Activated CD8-positive, alpha-beta T cell treated with anti-CD3 and anti-CD28 coated beads for 36 hours (primary cell): ENCODE data around the gene UGT2B10. TPM values are rescaled to one million over a fixed set of nuclear protein-coding genes. Genes with fewer than 3 reads are reported as not detected.

Source experiments
- ATAC-seq: fragments of 200-7000 bp; cut with Tn5 transposase; one replicate; pipeline ENCODE4 v1.10.0; 2021; ENCODE audit warnings: mild to moderate bottlenecking, moderate library complexity
- CTCF ChIA-PET: fragments of 350-600 bp; sonication (Branson Sonifier 250); formaldehyde crosslinking; loops from one replicate; lab custom pipeline; 2021; ENCODE audit warnings: antibody characterized with exemption; lab: Charles Lee
- POLR2A ChIA-PET: fragments of 350-600 bp; sonication (Branson Sonifier 250); formaldehyde crosslinking; loops from one replicate; lab custom pipeline; 2021; ENCODE audit warnings: antibody characterized with exemption; lab: Charles Lee
- DNase-seq: peaks from one replicate; pipeline ENCODE4 v3.0.0-alpha.2; 2020
- H3K27ac Mint-ChIP-seq: one replicate; pipeline ENCODE4 v1.8.0; 2021; ENCODE audit warnings: mild to moderate bottlenecking, mixed read lengths
- H3K27me3 Mint-ChIP-seq: one replicate; pipeline ENCODE4 v1.8.0; 2021; ENCODE audit warnings: mixed read lengths
- H3K36me3 Mint-ChIP-seq: one replicate; pipeline ENCODE4 v1.8.0; 2021; ENCODE audit warnings: low read depth, mixed read lengths
- H3K4me1 Mint-ChIP-seq: one replicate; pipeline ENCODE4 v1.8.0; 2021; ENCODE audit warnings: low read depth, mixed read lengths
- H3K4me3 Mint-ChIP-seq: one replicate; pipeline ENCODE4 v1.8.0; 2021; ENCODE audit warnings: mild to moderate bottlenecking, moderate library complexity, mixed read lengths
- H3K9me3 Mint-ChIP-seq: one replicate; pipeline ENCODE4 v1.8.0; 2021; ENCODE audit warnings: mixed read lengths
- intact Hi-C: fragments of 100-400 bp; cut with micrococcal nuclease; formaldehyde crosslinking; loops from one replicate; pipeline ENCODE4 v1.10.0; 2022
- total RNA-seq, 2 experiments: library from RNA; stranded (reverse); gene quantifications; one replicate each; pipeline ENCODE4 v1.2.3, GENCODE V29; 2021
- TF ChIP-seq, protein P1 (sequence below): fragments of 200-600 bp; IDR thresholded peaks from one replicate; pipeline ENCODE4 v1.8.0; 2022; ENCODE audit warnings: antibody characterized with exemption, mild to moderate bottlenecking

The UGT2B10 gene
- total RNA-seq, 2 experiments from 2014 or later: not detected

DNA sequence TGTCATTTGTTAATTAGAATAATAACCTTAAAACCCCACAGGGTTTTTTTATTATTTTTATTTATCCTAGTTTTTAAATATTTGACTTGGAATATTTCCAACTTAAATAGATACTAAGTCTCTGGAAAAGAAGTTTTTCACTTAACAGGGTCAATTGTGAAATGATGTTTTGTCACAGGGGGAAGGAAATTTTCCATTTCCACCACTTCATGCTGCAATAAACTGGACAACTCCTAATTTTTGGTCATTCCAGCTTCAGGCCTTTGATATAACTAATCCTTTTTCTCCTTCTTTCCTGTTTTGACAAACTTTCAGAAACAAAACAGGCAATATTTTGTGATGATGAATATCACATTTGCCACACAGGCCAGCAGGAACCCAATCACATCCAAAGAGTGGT lies 45.3 kb downstream of the UGT2B10 start:
- peaks cover 3% of the 10 kb centered on the region for H3K9me3 Mint-ChIP-seq
- no peaks in the 10 kb centered on the region for H3K27me3 Mint-ChIP-seq
- H3K27ac Mint-ChIP-seq: no peak overlapping the region
- H3K4me3 Mint-ChIP-seq: no peak overlapping the region
- CTCF ChIA-PET: no interaction called here
- DNase-seq: no peak
- TF ChIP-seq, protein P1, sequence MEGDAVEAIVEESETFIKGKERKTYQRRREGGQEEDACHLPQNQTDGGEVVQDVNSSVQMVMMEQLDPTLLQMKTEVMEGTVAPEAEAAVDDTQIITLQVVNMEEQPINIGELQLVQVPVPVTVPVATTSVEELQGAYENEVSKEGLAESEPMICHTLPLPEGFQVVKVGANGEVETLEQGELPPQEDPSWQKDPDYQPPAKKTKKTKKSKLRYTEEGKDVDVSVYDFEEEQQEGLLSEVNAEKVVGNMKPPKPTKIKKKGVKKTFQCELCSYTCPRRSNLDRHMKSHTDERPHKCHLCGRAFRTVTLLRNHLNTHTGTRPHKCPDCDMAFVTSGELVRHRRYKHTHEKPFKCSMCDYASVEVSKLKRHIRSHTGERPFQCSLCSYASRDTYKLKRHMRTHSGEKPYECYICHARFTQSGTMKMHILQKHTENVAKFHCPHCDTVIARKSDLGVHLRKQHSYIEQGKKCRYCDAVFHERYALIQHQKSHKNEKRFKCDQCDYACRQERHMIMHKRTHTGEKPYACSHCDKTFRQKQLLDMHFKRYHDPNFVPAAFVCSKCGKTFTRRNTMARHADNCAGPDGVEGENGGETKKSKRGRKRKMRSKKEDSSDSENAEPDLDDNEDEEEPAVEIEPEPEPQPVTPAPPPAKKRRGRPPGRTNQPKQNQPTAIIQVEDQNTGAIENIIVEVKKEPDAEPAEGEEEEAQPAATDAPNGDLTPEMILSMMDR: no peak
- no peak for ATAC-seq
- H3K36me3 Mint-ChIP-seq: no peaks in the 10 kb centered on the region
- POLR2A ChIA-PET: no interaction called here
- intact Hi-C loops: no loop called here
- no peaks in the 10 kb centered on the region for H3K4me1 Mint-ChIP-seq

DNA sequence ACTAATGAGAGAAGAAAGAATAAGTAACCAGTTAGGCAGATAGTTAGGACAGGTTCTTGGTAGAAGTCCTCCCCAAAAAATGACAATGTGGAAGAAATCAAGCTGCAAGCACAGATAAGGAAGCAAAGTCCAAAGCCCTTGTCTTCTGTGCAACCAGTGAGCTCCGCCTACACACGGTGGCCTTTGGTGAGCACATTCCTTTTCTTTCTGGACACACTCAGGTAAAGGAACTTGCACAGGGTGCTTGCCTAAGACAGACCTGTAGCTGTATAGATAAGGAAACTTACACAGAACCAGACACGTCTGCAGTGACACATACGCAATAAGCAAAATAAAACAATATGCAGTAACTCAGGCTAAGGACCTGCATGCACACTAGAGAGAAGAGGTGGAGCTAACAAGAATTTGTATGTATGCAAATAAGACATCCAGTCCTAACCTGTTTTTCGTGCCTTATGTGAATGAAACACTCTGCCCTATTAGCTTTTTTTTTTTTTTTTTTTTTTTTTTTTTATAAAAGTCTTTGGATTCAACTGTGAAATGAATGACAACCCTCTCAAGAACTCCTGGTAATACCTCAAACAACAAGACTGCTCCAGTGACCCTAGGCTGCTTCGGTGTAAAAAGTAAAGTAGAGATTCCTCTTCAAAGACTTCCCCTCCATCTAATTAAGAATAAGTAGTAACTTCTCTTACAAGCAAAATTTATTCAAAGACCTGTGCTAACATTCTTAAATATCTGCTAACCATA lies 48.8 kb downstream of the UGT2B10 start:
- TF ChIP-seq, protein P1: no peak
- no peaks in the 10 kb centered on the region for H3K27me3 Mint-ChIP-seq
- DNase-seq (no peak), ATAC-seq (no peak)
- H3K36me3 Mint-ChIP-seq: no peaks in the 10 kb centered on the region
- CTCF ChIA-PET: no interaction called here
- no peaks in the 10 kb centered on the region for H3K4me1 Mint-ChIP-seq
- H3K9me3 Mint-ChIP-seq: no peaks in the 10 kb centered on the region
- POLR2A ChIA-PET: no interaction called here
- H3K27ac Mint-ChIP-seq: no peak overlapping the region
- no peak overlapping the region for H3K4me3 Mint-ChIP-seq
- intact Hi-C loops: no loop called here

DNA sequence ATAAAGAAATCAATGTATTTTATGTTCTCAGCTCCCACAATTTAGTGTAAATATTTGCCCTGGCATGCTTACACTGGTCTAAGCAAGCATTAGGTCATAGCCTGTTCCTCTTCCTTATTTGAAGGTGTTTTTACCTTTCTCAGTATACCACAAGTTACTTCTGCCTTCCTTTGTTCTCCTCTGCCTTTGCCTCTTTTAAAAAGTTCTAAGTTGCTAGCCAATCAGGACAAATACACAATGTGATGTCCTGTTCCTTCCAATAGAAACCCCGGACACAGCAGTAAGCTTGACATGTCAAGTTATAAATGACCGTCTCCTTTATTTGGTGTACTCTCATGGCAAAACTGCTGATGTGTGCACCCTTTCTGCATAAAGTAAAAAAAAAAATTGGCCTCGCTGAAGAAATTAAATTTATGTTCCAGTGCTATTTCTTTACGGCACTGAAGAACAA lies 49.4 kb downstream of the UGT2B10 start:
- no peaks in the 10 kb centered on the region for H3K36me3 Mint-ChIP-seq
- H3K9me3 Mint-ChIP-seq: no peaks in the 10 kb centered on the region
- CTCF ChIA-PET: no interaction called here
- POLR2A ChIA-PET: no interaction called here
- ATAC-seq: no peak
- no peak overlapping the region for H3K4me3 Mint-ChIP-seq
- H3K27ac Mint-ChIP-seq: no peak overlapping the region
- DNase-seq: no peak
- TF ChIP-seq, protein P1: no peak
- intact Hi-C loops: no loop called here
- H3K4me1 Mint-ChIP-seq: no peaks in the 10 kb centered on the region
- no peaks in the 10 kb centered on the region for H3K27me3 Mint-ChIP-seq

DNA sequence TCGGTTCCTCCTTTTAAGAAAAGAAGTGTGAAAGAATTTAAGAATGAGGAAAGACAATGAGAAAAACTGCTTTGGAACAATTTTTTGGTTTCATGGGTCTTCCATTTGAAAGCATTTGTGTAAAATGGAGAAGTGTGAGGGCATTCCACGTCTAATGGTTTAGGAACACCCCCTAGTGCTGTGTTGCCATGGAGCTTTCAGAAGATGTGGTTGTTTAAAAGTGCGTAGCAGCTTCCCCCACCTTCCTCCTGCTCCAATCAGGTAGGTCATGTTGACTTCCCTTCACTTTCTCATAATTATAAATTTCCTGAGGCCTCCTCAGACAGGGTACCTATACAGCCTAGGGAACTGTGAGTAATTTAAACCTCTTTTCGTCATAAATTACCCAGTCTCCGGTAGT lies 50.0 kb downstream of the UGT2B10 start:
- Mint-ChIP-seq H3K27ac (no peak overlapping the region), H3K9me3 (no peaks in the 10 kb centered on the region), H3K4me1 (no peaks in the 10 kb centered on the region), H3K27me3 (no peaks in the 10 kb centered on the region), H3K4me3 (no peak overlapping the region), H3K36me3 (no peaks in the 10 kb centered on the region)
- TF ChIP-seq, protein P1: no peak
- ChIA-PET POLR2A (no interaction called here), CTCF (no interaction called here)
- ATAC-seq: no peak
- intact Hi-C loops: no loop called here
- DNase-seq: no peak

DNA sequence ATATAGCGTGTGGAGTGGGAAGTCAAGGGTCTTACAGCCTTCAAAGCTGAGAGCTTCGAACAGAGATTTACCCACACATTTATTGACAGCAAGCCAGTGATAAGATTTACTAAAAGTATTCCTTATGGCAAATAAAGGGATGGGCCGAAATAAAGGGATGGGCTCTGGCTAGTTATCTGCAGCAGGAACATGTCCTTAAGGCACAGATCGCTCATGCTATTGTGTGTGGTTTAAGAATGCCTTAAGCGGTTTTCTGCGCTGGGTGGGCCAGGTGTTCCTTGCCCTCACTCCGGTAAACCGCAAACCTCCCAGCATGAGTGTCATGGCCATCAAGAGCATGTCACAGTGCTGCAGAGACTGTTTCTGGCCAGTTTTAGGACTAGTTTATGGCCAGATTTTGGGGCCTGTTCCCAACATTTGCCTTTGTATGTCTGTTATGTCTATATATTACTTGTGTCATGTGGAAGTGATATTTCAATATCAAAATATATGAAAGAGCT lies 53.5 kb downstream of the UGT2B10 start:
- ATAC-seq (no peak), DNase-seq (no peak)
- no peaks in the 10 kb centered on the region for H3K27me3 Mint-ChIP-seq
- ChIA-PET POLR2A (no interaction called here), CTCF (no interaction called here)
- TF ChIP-seq, protein P1: no peak
- intact Hi-C loops: no loop called here
- no peaks in the 10 kb centered on the region for H3K4me1 Mint-ChIP-seq
- H3K4me3 Mint-ChIP-seq: no peak overlapping the region
- H3K36me3 Mint-ChIP-seq: no peaks in the 10 kb centered on the region
- no peak overlapping the region for H3K27ac Mint-ChIP-seq
- H3K9me3 Mint-ChIP-seq: no peaks in the 10 kb centered on the region
